GM18499 (cell line): ENCODE measurements around the gene KNDC1.
"Not testable (repeated sequence)": the region's sequence is repeated elsewhere in the genome, so short reads cannot be mapped to it uniquely, and the experiment has no call there.

Source experiments
- ATAC-seq: cut with Tn5 transposase; IDR thresholded peaks from one replicate; pipeline ENCODE4 v1.9.1; 2021; ENCODE audit warnings: moderate number of reproducible peaks; ENCODE audit not compliant: insufficient read depth, unreplicated experiment

The KNDC1 gene

GRCh38 chr10:133174689-133175263 is 14.8 kb downstream of the KNDC1 start:
- ATAC-seq, result no peak

GRCh38 chr10:133175624-133176023 is 15.6 kb downstream of the KNDC1 start:
- ATAC-seq, result not testable (repeated sequence)

GRCh38 chr10:133176546-133176945 is 16.5 kb downstream of the KNDC1 start:
- ATAC-seq, result no peak

- no peak for ATAC-seq
Measured at GRCh38 chr10:133177380-133178157, 17.6 kb downstream of the KNDC1 start.

GRCh38 chr10:133178357-133179127 is 18.5 kb downstream of the KNDC1 start:
- no peak for ATAC-seq

GRCh38 chr10:133179128-133179520 is 19.1 kb downstream of the KNDC1 start:
- no peak for ATAC-seq

GRCh38 chr10:133179651-133180050 is 19.6 kb downstream of the KNDC1 start:
- ATAC-seq, result no peak

- no peak for ATAC-seq
Measured at GRCh38 chr10:133180192-133180964, 20.4 kb downstream of the KNDC1 start.

- ATAC-seq, result no peak
Measured at GRCh38 chr10:133180965-133181639, 21.1 kb downstream of the KNDC1 start.

- ATAC-seq, result no peak
Measured at GRCh38 chr10:133182190-133182589, 22.2 kb downstream of the KNDC1 start.

- no peak for ATAC-seq
Measured at GRCh38 chr10:133182791-133183645, 23.0 kb downstream of the KNDC1 start.

- no peak for ATAC-seq
Measured at GRCh38 chr10:133183646-133184378, 23.8 kb downstream of the KNDC1 start.

GRCh38 chr10:133184591-133185244 is 24.7 kb downstream of the KNDC1 start:
- ATAC-seq, result no peak

- no peak for ATAC-seq
Measured at GRCh38 chr10:133185421-133185820, 25.4 kb downstream of the KNDC1 start.

- no peak for ATAC-seq
Measured at GRCh38 chr10:133185916-133186315, 25.9 kb downstream of the KNDC1 start.

GRCh38 chr10:133186416-133187090 is 26.5 kb downstream of the KNDC1 start:
- ATAC-seq, result no peak
